Breast epithelium (tissue), 4 donors: Measurements from ENCODE around the gene HRH1. TPM values are rescaled to one million over a fixed set of nuclear protein-coding genes. Genes with fewer than 3 reads are reported as not detected.
A peak's percentile ranks its signal among the peaks of the same experiment; 100 is the strongest.

Experiments used
- DNase-seq, 2 donors: peaks; one replicate each; pipeline ENCODE4 v3.0.0-alpha.2; 2019; ENCODE audit warnings: low spot score in 2 of 2
- H3K27ac ChIP-seq, 2 donors: fragments of 200-600 bp; sonication (generic) in 1 of 2; one replicate each; pipeline ENCODE4 v1.5.1; 2016 to 2019; ENCODE audit warnings: mild to moderate bottlenecking in 1 of 2
- H3K27me3 ChIP-seq, 2 donors: fragments of 200-600 bp; sonication (generic) in 1 of 2; one replicate each; pipeline versions ENCODE4 v1.5.1 to v1.6.0; 2017 to 2019; ENCODE audit warnings: control low read depth in 1 of 2, mild to moderate bottlenecking in 1 of 2
- H3K36me3 ChIP-seq: fragments of 200-600 bp; one replicate; pipeline ENCODE4 v1.5.1; 2019
- H3K4me1 ChIP-seq, 2 donors: fragments of 200-600 bp; sonication (generic); one replicate each; pipeline ENCODE4 v1.5.1; 2016 to 2019; ENCODE audit warnings: control low read depth in 1 of 2
- H3K4me3 ChIP-seq, 3 donors: fragments of 200-600 bp; sonication (generic); 1 replicate in 2 of 3; 2 replicates in 1 of 3; pipeline ENCODE4 v1.5.1; 2016 to 2019; ENCODE audit warnings: mild to moderate bottlenecking in 3 of 3, moderate library complexity in 2 of 3
- H3K9me3 ChIP-seq, 2 donors: fragments of 200-600 bp; sonication (generic) in 1 of 2; one replicate each; pipeline ENCODE4 v1.5.1; 2016 to 2019; ENCODE audit warnings: control low read depth in 1 of 2
- POLR2A ChIP-seq: fragments of 450-650 bp; IDR thresholded peaks from one replicate; pipeline ENCODE4 v1.6.1; 2016; ENCODE audit warnings: antibody characterized with exemption, mild to moderate bottlenecking, moderate library complexity
- POLR2AphosphoS5 ChIP-seq, 3 donors: sonication (generic); formaldehyde crosslinking; IDR thresholded peaks; one replicate each; pipeline ENCODE4 v1.6.1; 2017; ENCODE audit warnings: antibody characterized with exemption in 3 of 3
- intact Hi-C: fragments of 100-400 bp; cut with DNase I; formaldehyde crosslinking; loops from one replicate; pipeline ENCODE4 v1.15.1; 2023; ENCODE audit warnings: low total_unique reads
- total RNA-seq, 3 donors: library from RNA; depleted of rRNA; stranded (reverse); fragments of >200 nt; gene quantifications; one replicate each; pipeline ENCODE4 v1.1.0, GENCODE V29; 2016
- TF ChIP-seq, protein P1 (sequence below), 3 donors: fragments of 450-650 bp; IDR thresholded peaks; one replicate each; pipeline ENCODE4 v1.5.1; 2016 to 2017; ENCODE audit warnings: antibody characterized with exemption in 3 of 3, mild to moderate bottlenecking in 3 of 3, moderate library complexity in 3 of 3

HRH1 gene
- total RNA-seq, 3 donors from 2014 or later: 3.8 to 4.2 (median 3.9) TPM

DNA sequence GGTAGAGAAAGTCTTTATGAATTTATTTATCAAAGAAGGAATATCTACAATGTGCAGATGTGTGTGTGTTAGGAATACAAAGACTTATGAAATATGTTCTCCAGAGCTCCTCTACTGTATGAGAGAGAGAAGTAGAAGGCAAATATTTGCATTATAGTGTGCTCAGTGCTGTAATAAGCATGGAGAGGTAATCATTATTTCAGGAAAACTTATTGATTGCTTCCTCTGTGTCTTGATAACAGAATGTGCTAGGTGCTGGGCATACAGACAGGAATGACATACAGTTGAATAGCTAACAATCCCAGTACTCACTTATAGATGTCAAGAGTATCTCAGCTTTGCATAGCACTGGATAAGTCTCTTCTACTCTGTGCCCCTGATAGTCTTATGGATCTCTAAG, 148.2 kb downstream of the HRH1 start:
- intact Hi-C loops: no loop called here
- TF ChIP-seq, protein P1, sequence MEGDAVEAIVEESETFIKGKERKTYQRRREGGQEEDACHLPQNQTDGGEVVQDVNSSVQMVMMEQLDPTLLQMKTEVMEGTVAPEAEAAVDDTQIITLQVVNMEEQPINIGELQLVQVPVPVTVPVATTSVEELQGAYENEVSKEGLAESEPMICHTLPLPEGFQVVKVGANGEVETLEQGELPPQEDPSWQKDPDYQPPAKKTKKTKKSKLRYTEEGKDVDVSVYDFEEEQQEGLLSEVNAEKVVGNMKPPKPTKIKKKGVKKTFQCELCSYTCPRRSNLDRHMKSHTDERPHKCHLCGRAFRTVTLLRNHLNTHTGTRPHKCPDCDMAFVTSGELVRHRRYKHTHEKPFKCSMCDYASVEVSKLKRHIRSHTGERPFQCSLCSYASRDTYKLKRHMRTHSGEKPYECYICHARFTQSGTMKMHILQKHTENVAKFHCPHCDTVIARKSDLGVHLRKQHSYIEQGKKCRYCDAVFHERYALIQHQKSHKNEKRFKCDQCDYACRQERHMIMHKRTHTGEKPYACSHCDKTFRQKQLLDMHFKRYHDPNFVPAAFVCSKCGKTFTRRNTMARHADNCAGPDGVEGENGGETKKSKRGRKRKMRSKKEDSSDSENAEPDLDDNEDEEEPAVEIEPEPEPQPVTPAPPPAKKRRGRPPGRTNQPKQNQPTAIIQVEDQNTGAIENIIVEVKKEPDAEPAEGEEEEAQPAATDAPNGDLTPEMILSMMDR (IDR thresholded peaks at IDR 0.05): no peak
- no peaks in the 10 kb centered on the region for H3K27me3 ChIP-seq
- DNase-seq: no peak
- H3K27ac ChIP-seq: no peak overlapping the region
- H3K36me3 ChIP-seq: no peaks in the 10 kb centered on the region
- H3K4me3 ChIP-seq: no peak overlapping the region
- H3K9me3 ChIP-seq: no peaks in the 10 kb centered on the region
- no peaks in the 10 kb centered on the region for H3K4me1 ChIP-seq

GRCh38 chr3:11304175-11304574, 149.9 kb downstream of the HRH1 start:
- Histone ChIP-seq H3K4me1 (no peaks in the 10 kb centered on the region), H3K27ac (no peak overlapping the region), H3K4me3 (no peak overlapping the region), H3K36me3 (no peaks in the 10 kb centered on the region), H3K9me3 (no peaks in the 10 kb centered on the region), H3K27me3 (no peaks in the 10 kb centered on the region)
- TF ChIP-seq, protein P1 (IDR thresholded peaks at IDR 0.05): no peak
- no peak for TF ChIP-seq POLR2A
- TF ChIP-seq POLR2AphosphoS5 (IDR thresholded peaks at IDR 0.05): no peak
- intact Hi-C loops: no loop called here
- no peak for DNase-seq

GRCh38 chr3:11305509-11305908, 151.2 kb downstream of the HRH1 start:
- Histone ChIP-seq H3K9me3 (no peaks in the 10 kb centered on the region), H3K4me3 (no peak overlapping the region), H3K27me3 (no peaks in the 10 kb centered on the region), H3K36me3 (no peaks in the 10 kb centered on the region), H3K4me1 (no peaks in the 10 kb centered on the region), H3K27ac (peak overlapping the region in 1 of 2 donors; percentile 93)
- intact Hi-C loops: loop anchor here (5.0 kb wide), 1 partner anchor 297 kb away; no protein-coding TSS in a partner anchor
- no peak for DNase-seq
- TF ChIP-seq, protein P1 (IDR thresholded peaks at IDR 0.05): no peak
- no peak for TF ChIP-seq POLR2A
- TF ChIP-seq POLR2AphosphoS5 (IDR thresholded peaks at IDR 0.05): no peak

- H3K4me3 ChIP-seq: no peak overlapping the region
- H3K36me3 ChIP-seq: no peaks in the 10 kb centered on the region
- H3K27ac ChIP-seq: peak overlapping the region; percentile 52 to 93
- no peaks in the 10 kb centered on the region for H3K27me3 ChIP-seq
- no peaks in the 10 kb centered on the region for H3K9me3 ChIP-seq
- DNase-seq: no peak
- TF ChIP-seq, protein P1 (IDR thresholded peaks at IDR 0.05): no peak
- TF ChIP-seq POLR2A (no peak), POLR2AphosphoS5 (IDR thresholded peaks at IDR 0.05) (no peak)
- intact Hi-C loops: loop anchor here (5.0 kb wide), 1 partner anchor 295 kb away; no protein-coding TSS in a partner anchor
- H3K4me1 ChIP-seq: no peaks in the 10 kb centered on the region
Measured at GRCh38 chr3:11306817-11307589, 152.7 kb downstream of the HRH1 start.

DNA sequence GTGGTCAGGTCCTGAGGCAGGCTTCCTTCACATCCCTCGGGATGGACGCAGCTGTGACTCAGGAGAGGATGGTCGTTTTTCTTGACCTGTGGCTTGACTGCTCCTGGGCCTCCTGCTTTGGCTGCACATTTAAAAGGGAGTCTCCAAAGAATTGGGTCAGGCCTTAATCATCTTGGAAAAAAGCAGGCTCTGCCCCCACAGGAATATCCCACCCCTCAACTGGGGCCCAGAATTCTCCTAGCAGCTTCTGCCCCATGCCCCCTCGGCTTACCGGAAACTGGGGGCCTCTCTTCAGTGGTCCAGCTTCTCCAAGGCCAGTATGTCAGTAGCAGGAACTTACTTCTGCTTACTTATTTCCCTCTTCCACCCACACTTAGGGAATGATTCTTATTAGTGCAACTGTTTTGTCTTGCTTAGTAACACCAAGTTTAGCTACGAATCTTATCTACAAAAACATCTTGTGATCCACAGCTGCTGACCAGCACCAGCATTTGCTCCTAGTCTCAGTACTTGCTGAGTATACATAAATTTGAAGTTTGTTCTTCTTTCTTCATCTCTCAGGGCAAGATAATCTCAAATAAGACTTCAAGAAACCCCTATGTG, 153.6 kb downstream of the HRH1 start:
- Histone ChIP-seq H3K9me3 (no peaks in the 10 kb centered on the region), H3K27me3 (no peaks in the 10 kb centered on the region), H3K36me3 (no peaks in the 10 kb centered on the region), H3K4me1 (no peaks in the 10 kb centered on the region), H3K4me3 (no peak overlapping the region), H3K27ac (peak overlapping the region; percentile 52 to 93)
- TF ChIP-seq POLR2A: no peak
- peak in 1 of 3 donors; percentile 39 for TF ChIP-seq POLR2AphosphoS5 (IDR thresholded peaks at IDR 0.05)
- TF ChIP-seq, protein P1 (IDR thresholded peaks at IDR 0.05): no peak
- intact Hi-C loops: loop anchor here (5.0 kb wide), 1 partner anchor 294 kb away; no protein-coding TSS in a partner anchor
- peak in 1 of 2 donors; percentile 22 for DNase-seq
